Measurements from ENCODE around the gene SLC7A4. TPM values are rescaled to one million over a fixed set of nuclear protein-coding genes. Genes with fewer than 3 reads are reported as not detected.
"Not testable (repeated sequence)": the region's sequence is repeated elsewhere in the genome, so short reads cannot be mapped to it uniquely, and the experiment has no call there.

The SLC7A4 gene
- total RNA-seq, 1 donor from 2014 or later = not detected

DNA sequence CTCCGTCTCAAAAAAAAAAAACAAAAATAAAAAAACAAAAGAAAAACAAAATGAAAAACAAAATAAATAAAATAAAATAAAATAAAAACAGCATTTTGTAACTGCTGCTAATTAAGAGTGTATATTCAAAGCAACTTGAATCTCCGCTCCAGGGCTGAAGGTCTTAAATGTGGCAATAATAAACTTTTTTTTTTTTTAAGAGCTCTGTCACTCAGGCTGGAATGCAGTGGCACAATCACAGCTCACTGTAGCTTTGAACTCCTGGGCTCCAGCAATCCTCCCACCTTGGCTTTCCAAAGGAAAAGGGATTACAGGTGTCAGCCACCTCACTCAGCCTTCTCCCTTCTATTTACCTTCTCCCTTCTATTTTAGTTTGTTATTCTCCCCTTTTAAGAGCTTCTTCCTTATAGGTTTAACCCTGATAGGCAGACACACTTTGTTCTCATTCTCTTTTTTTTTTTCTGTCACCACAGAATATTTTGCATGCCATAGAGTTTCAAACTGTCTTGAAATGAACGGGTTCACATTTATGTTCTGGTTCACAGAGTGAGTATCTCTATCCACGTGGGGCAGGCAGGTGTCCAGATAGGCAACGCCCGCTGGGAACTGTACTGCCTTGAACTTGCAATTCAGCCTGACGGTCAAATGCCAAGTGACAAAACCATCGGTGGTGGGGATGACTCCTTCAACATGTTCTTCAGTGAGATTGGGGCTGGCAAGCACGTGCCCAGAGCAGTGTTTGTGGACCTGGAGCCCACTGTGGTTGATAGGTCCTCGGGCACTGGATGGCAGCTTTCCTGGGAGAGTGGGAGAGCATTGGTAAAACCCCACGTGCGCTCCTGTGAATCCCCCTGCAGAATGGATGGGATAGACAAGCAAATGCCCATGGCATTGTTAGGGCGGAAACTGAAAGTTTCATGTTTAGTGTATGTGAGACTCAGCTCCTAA is 32.8 kb upstream of the SLC7A4 start:
- intact Hi-C loops (cut with micrococcal nuclease) = no loop called here

DNA sequence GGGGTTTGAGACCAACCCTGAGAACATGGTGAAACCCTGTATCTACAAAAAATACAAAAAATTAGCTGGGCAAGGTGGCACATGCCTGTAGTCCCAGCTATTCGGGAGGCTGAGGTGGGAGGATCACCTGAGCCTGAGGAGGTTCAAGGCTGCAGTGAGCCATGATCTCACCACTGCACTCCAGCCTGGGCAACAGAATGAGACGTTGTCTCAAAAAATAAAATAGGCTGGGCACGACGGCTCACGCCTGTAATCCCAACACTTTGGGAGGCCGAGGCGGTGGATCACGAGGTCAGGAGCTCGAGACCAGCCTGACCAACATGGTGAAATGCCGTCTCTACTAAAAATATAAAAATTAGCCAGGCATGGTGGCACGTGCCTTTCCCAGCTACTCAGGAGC is 32.1 kb upstream of the SLC7A4 start:
- intact Hi-C loops (cut with micrococcal nuclease) = not testable (repeated sequence)

DNA sequence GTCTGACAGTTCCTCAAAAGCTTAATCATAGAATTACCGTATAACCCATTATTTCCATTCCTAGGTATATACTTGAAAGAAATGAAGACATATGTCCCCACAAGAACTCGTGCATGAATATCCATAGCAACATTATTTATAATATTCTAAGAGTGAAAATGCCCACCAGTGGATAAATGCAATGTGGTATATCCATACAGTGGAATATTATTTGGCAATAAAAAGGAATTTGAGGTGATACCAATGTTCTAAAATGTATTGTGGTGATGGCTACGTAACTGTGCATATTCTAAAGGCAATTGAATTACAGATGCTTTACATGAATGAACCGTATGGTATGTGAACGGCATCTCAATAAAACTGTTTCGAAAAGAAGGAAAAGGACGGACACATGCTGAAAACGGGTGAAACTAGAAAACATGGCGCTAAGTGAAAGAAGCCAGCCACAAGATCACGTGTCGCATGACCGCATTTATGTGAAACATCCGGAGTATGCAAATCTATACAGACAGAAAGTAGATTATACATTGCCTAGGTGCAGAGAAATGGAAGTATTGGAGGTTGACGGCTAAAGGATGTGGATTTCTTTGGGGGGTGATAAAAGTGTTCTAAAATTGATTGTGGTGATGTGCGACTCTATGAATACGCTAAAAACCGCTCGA is 29.4 kb upstream of the SLC7A4 start:
- intact Hi-C loops (cut with micrococcal nuclease) = not testable (repeated sequence)

DNA sequence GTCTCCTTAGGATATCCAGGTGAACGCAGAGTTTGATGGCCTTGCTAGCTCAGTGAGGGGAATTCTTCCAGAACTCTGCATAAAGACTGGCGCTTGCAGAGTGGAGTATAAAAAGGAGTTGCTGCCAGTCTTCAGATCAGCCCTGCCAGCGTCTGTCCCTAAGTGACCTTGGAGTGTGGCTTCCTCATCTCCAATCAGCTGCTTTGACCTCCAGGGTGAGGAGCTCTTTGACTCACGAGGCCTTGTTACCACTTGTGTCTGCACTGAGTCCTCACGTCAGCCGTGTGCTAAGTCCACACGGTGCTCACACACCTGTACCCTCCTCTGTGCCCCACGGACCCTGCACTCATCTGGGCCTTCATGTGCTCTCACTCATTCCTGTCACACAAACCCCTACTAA is 28.0 kb upstream of the SLC7A4 start:
- intact Hi-C loops (cut with micrococcal nuclease) = not testable (repeated sequence)

DNA sequence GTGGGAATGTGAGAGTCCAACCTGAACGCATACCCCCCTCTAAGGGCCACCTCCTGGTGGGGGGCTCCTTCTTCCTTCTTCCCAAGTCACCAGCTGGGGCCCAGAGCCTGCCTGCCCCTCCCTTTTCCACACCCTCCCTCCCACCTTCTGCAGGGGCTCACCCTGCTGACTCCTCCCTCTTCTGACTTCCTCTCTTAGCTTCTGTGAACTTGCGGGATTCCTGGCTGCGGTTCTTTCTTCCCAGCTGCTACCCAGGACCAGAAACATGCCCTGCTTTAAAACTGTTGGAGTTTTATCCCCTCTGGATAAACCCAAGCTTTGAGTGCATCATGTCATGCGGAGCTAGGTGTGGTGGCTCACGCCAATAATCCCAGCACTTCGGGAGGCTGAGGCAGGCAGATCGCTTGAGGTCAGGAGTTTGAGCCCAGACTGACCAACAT is 23.5 kb upstream of the SLC7A4 start:
- intact Hi-C loops (cut with micrococcal nuclease) = no loop called here

DNA sequence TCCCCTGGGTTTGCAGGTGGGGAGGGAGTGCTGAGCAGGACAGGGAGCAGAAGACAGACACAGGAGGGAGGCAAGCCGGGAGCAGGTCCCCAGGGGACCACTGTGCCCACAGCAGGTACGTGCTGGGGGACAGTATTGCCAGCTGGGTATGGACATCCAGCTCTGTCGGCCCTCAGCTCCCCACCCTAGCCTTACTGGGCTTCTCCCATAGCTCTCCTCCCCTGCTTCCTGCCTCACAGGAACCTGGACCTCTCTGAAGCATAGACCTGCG is 23.1 kb upstream of the SLC7A4 start:
- intact Hi-C loops (cut with micrococcal nuclease) = no loop called here

DNA sequence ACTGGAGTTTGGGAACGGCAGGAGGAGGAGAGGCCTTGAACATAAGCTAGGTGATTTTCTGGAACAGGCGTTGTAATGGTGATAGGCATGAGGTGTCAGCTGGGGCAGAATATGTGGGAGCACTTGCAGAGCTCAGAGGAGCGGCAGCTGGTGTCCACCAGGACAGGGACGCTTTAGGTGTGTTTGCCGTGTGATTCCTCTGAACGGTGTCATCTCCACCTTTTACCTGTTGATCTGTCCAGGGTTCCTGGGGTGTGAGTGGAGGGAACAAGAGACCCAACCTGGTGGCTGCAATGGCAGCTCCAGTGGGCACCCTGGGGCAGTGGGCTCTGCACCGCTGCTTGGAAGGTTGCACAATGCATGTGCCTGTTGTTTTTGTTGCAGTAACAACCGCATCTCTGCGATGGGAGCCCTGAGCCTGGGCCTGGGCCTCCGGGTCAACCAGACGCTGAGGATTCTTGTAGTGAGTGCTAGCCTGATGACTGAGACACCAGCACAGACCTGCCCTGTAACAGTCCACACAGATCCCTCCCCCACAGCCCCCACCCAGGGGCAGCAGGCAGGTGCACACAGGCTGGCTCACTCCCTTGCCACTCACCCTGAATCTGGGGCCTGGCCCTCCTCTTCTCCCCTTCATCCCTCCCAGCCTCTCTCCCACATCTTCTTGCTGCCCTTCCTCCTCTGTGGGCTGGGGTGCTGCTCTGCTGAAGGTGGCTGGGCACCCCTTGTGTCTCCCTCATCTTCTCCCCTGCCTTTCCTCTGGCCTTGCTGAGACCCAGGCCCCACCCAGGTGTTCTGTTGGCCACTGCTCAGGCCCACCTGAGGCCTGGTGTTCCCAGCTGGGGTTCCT is 22.6 kb upstream of the SLC7A4 start:
- intact Hi-C loops (cut with micrococcal nuclease) = no loop called here

DNA sequence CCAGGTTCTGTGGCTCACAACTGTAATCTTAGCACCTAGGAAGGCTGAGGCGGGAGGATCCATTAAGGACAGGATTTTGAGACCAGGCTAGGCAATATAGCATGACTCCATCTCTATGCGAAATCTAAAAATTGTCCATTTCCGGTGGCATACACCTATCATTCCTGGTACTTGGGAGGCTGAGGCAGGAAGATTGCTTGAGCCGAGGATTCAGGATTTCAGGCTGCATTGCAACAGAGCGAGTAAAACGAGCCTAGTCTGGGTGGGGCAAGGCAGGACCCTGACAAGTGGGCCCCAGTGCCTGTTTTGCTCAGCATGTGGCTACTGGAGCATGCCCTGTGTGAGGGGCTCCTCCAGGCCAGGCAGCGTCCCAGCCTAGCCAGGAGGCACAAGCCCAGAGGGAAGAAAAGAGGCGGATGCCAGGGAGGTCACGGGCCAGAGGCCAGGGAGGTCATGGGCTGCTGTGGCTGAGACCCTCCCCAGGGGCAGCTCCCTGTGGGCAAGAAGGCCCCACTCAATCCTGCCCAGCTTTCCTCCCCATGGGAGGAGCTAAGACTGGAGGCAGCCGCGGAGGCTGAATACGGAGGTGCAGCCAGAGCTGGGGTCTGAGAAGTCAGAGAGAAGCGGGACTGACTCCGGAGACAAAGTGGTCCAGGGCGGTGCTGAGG is 21.8 kb upstream of the SLC7A4 start:
- intact Hi-C loops (cut with micrococcal nuclease) = no loop called here

DNA sequence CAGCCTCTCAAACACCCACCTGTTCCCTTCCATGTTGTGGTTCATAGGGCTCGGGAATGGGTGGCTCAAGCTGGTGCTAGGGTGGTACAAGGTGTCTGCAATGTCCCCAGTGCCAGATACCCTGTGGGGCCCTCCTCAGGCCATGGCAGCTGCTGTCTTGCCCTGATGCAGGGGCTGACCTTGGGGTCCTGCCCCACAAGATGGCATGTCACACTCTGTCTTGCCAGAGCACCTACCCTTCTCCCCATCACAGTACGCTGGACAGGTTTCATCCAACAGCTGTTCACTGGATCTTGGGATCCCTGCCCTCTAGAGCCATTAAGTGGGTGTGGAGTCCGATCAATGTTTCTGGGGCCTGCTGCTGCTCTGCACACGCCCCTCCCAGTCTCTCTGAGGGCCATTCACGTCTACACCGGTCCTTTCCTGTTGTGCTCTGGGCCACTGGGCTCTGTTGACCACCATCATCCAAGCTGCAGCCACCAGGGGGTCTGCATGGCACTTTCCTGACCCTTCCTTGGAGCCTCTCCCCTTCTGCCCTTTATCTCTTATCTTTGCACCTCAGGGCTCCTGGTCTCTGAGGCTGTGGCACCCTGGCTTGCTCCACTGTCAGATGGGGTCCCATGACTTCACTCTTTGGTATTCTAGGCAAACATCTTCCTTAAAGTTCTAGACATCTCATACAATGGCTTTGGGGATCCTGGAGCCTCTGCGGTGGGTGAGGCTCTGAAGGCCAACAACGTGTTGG is 20.5 kb upstream of the SLC7A4 start:
- intact Hi-C loops (cut with micrococcal nuclease) = no loop called here

DNA sequence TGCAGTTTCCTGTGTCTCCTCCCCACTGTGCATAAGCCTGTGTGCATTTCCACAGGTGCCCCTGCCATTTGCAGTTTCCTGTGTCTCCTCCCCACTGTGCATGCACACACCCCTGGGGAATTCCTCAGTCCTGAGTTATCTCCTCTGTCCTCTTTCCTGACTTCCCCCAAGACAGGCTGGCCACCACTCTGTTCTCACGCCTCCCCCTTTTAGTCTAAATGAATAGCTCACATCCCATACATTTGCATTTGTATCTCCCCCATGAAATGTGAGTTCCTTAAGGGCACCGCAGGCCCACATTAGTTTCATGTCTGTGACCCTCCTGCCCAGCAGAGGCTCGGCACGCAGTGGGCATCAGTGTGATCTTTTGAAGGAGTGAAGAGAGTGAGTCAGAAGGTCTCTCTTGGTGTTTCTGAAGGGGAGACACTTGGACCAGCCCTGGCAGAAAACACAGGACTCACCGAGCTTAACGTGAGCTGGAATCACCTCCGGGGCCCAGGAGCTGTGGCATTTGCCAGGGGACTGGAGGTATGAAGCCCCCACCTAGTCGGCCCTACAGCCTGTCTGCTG is 19.6 kb upstream of the SLC7A4 start:
- intact Hi-C loops (cut with micrococcal nuclease) = no loop called here

DNA sequence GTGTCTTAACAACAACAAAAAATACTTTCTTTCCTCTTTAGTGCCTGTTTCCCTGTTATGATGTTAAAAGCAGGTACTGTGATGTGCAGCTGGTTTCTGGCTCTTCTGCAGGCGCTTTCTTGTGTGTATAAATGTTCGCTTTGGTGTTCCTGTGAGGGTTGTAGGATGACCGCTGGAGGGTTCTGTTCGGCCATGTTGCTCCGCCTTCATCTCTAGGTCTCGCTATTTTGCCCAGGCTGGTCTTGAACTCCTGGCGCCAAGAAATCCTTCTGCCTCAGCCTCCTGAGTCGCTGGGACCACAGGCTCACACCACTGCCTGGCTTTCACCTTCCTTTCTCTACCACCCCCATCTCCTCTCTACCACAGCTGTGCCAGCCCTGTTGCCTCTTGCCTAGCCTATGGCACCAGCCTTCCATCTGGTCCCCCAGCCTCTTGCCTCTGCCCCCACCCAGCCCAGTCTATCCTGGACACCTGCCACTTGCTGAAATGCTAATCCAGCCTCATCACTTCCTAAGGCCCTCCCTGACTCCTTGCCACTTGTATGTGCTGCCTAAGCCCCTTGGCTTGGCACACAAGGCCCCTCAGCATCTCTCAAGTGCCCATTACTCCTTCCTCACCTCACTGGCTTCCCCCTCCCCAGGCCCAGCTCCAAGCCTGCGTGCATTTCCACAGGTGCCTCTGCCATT is 18.9 kb upstream of the SLC7A4 start:
- intact Hi-C loops (cut with micrococcal nuclease) = no loop called here

DNA sequence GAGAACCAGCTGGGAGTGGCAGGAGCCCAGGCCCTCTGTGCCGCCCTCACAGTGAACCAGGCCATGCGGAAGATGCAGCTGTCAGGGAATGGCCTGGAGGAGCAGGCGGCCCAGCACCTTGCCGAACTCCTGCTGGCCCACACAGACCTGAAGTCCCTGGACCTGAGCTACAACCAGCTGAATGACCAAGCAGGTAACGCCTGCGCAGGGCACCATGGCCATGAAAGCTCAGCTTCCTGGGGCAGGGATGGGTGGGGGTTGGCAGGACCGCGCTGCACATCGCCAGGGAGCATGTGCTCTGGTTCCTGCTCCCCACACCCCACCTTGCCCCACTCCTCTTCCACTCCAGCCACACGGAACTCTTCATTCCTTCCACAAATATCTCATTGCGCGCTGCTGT is 16.6 kb upstream of the SLC7A4 start:
- intact Hi-C loops (cut with micrococcal nuclease) = not testable (repeated sequence)

DNA sequence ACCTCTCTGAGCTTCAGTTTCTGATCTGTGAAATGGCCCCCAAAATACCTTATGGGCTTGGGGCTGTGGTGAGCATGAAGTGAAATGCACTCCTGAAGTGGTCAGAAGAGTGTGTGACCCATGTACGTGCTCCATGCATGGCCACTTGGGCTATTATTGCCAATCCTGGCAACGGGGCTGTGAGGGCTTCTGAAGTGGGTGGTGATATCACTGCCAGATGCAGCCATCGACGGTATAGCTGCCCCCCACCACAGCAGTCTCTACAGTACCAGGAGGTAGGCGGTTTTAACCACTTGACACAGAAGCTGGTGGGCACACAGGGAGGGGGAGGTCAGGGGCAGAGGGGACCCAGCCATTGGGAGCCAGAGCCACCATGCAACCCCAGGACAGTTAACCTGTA is 16.1 kb upstream of the SLC7A4 start:
- intact Hi-C loops (cut with micrococcal nuclease) = not testable (repeated sequence)

DNA sequence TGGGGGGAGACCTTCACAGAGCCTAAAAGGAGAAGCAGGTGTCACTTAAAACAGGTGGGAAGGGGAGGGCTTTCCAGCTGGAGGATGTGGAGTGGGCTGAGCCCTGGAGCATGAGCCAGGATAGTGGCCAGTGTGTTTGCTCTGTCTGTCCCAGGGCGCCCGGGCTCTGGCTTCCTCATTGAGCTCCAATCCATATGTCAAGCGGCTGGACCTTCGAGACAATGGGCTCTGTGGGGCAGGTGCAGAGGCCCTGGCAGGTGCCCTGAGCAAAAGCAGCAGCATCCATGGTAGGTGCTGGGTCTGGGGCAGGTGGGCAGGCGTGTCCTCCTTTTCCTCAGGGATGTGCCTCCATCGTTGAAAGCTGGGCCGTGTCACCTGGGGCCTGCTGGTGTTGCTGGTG is 15.4 kb upstream of the SLC7A4 start:
- intact Hi-C loops (cut with micrococcal nuclease) = no loop called here

DNA sequence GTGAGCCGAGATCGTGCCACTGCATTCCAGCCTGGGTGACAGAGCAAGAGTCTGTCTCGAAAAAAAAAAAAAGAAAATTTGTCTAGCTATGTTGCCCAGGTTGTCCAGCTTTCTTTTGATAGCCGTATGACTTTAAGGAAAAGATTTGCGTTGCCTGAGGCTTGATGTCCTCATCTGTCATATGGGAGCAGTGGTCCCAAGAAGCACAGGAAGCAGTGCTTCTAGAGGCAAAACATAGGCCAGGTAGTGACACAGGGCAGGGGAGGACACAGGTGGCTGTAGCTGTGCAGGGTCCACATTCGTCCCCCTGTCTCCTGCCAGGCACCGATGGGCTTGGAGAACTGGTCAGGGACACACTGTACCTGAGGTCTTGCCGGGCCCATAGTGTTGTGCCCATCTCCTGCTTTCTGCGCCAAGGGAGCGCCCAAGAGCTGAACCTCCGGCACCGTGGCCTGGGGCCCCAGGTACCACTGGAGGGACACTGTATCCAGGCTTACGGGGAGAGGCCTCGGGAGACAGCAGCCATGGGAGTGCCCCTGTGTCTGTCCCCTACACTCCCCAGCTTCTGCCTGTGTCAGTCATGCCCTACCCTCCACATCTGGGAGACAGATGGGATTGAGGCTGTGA is 14.8 kb upstream of the SLC7A4 start:
- intact Hi-C loops (cut with micrococcal nuclease) = no loop called here

DNA sequence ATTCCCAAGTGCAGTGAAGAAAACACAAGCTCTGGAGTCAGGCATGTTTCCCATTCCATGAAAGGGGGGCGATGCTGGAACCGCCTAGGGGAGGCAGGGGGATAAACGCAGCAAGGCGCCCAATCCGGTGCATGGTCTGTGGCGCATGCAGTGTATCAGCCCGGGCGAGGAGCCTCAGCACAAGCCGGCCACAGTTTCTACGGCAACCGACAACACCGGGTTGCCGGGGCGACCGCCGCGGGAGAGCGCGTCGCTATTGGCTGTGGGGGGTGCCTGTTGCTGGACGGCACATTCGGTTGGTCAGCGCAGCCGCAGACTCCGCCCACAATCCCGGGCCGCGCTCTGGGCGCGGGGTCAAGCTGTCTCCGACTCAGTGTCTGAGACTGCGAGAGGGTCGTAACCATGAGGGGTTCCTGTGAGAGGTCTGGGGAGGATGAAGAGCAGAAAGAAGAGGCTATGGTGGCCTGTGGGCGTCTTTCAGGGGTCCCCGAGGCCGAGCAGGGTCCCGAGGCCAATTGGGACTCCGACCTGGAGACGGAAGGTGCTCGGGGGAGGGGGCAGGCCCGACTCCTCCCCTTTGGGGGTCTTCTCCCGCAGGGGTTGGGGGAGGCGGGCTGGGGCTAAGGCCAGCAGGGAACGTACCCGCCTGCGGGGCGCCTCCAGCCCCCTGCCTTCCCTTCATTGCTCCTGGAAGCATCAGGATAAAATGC is 13.4 kb upstream of the SLC7A4 start, which contains the start of gene LRRC74B:
LRRC74B (plus strand) TSS at position 362 of the 710 bp plus-strand sequence; CDS start at position 403, 41 bp downstream.
- intact Hi-C loops (cut with micrococcal nuclease) = loop anchor here (1.0 kb wide), 1 partner anchor 43 kb away; the partner anchor contains the start of gene THAP7

DNA sequence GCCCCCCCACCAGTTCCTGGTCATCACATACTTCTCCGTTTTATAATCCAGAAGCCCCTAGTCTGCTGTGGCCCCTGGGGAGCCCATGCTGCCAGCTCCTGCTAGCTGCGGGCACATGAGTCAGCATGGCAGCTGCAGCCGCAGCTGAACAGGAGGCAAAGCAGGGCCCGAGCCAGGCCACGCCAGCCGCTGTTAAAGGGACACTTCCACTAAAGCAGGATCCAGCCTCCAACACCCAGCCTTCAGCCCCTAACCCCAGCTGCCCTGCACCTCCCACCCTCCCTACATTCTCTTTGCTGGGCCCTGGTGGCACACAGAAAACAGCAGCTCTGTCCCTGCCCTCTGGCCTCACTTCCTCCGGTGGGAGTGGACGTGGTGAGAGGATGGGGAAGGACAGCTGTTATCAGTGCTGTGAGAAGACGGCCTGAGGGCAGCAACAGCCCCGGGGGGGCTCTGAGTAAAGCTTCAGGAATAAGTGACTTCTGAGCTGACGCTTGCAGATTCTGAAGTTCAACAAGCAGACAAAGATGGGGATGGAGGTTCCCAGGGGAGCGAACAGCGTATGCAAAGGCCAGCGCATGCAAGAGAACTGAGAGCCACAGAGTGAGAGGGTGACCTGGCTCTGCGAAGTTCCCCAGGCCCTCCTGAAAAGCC is 12.7 kb upstream of the SLC7A4 start:
- intact Hi-C loops (cut with micrococcal nuclease) = loop anchor here (1.0 kb wide), 1 partner anchor 43 kb away; the partner anchor contains the start of gene THAP7
